IMR-90 (cell line): ENCODE measurements around the gene DIAPH1. TPM values are rescaled to one million over a fixed set of nuclear protein-coding genes. Genes with fewer than 3 reads are reported as not detected.
A peak's percentile ranks its signal among the peaks of the same experiment; 100 is the strongest.

ENCODE experiments used
- ATAC-seq: fragments of 200-7000 bp; cut with Tn5 transposase; 2 replicates; pipeline ENCODE4 v1.9.1; 2020; ENCODE audit warnings: low read depth, mild to moderate bottlenecking, moderate library complexity
- BruUV-seq: library from RNA; stranded (reverse); fragments of 400-500 nt; replicated peaks from 2 replicates; lab custom pipeline; 2021; lab: Mats Ljungman, UMichigan
- CTCF ChIA-PET: fragments of 300-600 bp; formaldehyde crosslinking; extraction: SDS; loops from one replicate; lab custom pipeline; 2021; ENCODE audit warnings: antibody characterized with exemption; lab: Yijun Ruan, JAX
- POLR2A ChIA-PET: fragments of 300-600 bp; sonication (Branson Sonifier 250); formaldehyde crosslinking; loops from one replicate; lab custom pipeline; 2022; ENCODE audit warnings: antibody characterized with exemption; ENCODE audit not compliant: unreplicated experiment; lab: Charles Lee
- DNase-seq: peaks from one replicate; pipeline ENCODE4 v3.0.0; 2013
- H2AFZ ChIP-seq: replicated peaks from 2 replicates; pipeline ENCODE3; 2013; ENCODE audit warnings: low read length, mild to moderate bottlenecking; ENCODE audit not compliant: poor library complexity
- H2AK5ac ChIP-seq: 2 replicates; pipeline ENCODE4 v1.6.1; 2013; ENCODE audit warnings: low read depth, low read length, inconsistent platforms
- H2AK9ac ChIP-seq: replicated peaks from 2 replicates; pipeline ENCODE3; 2013; ENCODE audit warnings: mild to moderate bottlenecking, low read depth, low read length, moderate library complexity; ENCODE audit not compliant: poor library complexity
- H2BK120ac ChIP-seq: 2 replicates; pipeline ENCODE4 v1.6.1; 2013; ENCODE audit warnings: low read depth, low read length, inconsistent platforms
- H2BK15ac ChIP-seq: 3 replicates; pipeline ENCODE4 v1.6.1; 2013; ENCODE audit warnings: low read depth, low read length, inconsistent platforms
- H2BK20ac ChIP-seq: 2 replicates; pipeline ENCODE4 v1.6.1; 2013; ENCODE audit warnings: low read depth, mild to moderate bottlenecking, inconsistent platforms, low read length, moderate library complexity
- H2BK5ac ChIP-seq: 2 replicates; pipeline ENCODE4 v1.6.1; 2013; ENCODE audit warnings: mild to moderate bottlenecking, low read depth, low read length, inconsistent platforms; ENCODE audit not compliant: poor library complexity, severe bottlenecking
- H3K14ac ChIP-seq: replicated peaks from 2 replicates; pipeline ENCODE4 v1.6.1; 2013; ENCODE audit warnings: low read depth, low read length, inconsistent platforms
- H3K18ac ChIP-seq: 2 replicates; pipeline ENCODE4 v1.6.1; 2013; ENCODE audit warnings: low read depth, low read length, control low read depth
- H3K23ac ChIP-seq: 2 replicates; pipeline ENCODE4 v1.6.1; 2013; ENCODE audit warnings: low read depth, low read length, inconsistent platforms
- H3K27ac ChIP-seq: 2 replicates; pipeline ENCODE4 v1.5.1; 2013; ENCODE audit warnings: mild to moderate bottlenecking, control low read depth, low read length; ENCODE audit not compliant: insufficient read depth
- H3K27me3 ChIP-seq: 2 replicates; pipeline ENCODE4 v1.6.1; 2013; ENCODE audit warnings: low read length; ENCODE audit not compliant: control insufficient read depth, insufficient read depth
- H3K36me3 ChIP-seq: 2 replicates; pipeline ENCODE4 v1.6.1; 2013; ENCODE audit warnings: low read length, mixed read lengths; ENCODE audit not compliant: control insufficient read depth, insufficient read depth
- H3K4ac ChIP-seq: 2 replicates; pipeline ENCODE4 v1.6.1; 2013; ENCODE audit warnings: low read depth, low read length, inconsistent platforms
- H3K4me1 ChIP-seq: 2 replicates; pipeline ENCODE4 v1.6.1; 2013; ENCODE audit warnings: low read length, mixed read lengths; ENCODE audit not compliant: control insufficient read depth, insufficient read depth
- H3K4me2 ChIP-seq: 2 replicates; pipeline ENCODE4 v1.6.1; 2013; ENCODE audit warnings: low read depth, mild to moderate bottlenecking, control low read depth, low read length, moderate library complexity
- H3K4me3 ChIP-seq: 2 replicates; pipeline ENCODE4 v1.5.1; 2013; ENCODE audit warnings: low read depth, mild to moderate bottlenecking, control low read depth, low read length, moderate library complexity; ENCODE audit not compliant: insufficient read depth
- H3K56ac ChIP-seq: 2 replicates; pipeline ENCODE4 v1.6.1; 2013; ENCODE audit warnings: low read length, inconsistent platforms; ENCODE audit not compliant: insufficient read depth; ENCODE audit errors: extremely low read depth
- H3K79me1 ChIP-seq, 2 experiments: 2 replicates each; pipeline ENCODE4 v1.6.1; 2013; ENCODE audit warnings: low read length in 2 of 2, inconsistent platforms in 1 of 2, low read depth in 1 of 2
- H3K9ac ChIP-seq: 2 replicates; pipeline ENCODE4 v1.6.1; 2013; ENCODE audit warnings: low read depth, low read length, control low read depth
- H3K9me1 ChIP-seq: 2 replicates; pipeline ENCODE4 v1.6.1; 2013; ENCODE audit warnings: low read length, inconsistent platforms; ENCODE audit not compliant: insufficient read depth
- H3K9me3 ChIP-seq: 2 replicates; pipeline ENCODE4 v1.6.1; 2013; ENCODE audit warnings: low read length; ENCODE audit not compliant: control insufficient read depth, insufficient read depth
- H4K20me1 ChIP-seq: 2 replicates; pipeline ENCODE4 v1.6.1; 2013; ENCODE audit warnings: low read length, inconsistent platforms; ENCODE audit not compliant: insufficient read depth
- H4K5ac ChIP-seq: 2 replicates; pipeline ENCODE4 v1.6.1; 2013; ENCODE audit warnings: mild to moderate bottlenecking, low read depth, low read length, control low read depth
- H4K8ac ChIP-seq, 2 experiments: 2 replicates each; pipeline ENCODE4 v1.6.1; 2013; ENCODE audit warnings: low read depth in 2 of 2, low read length in 2 of 2, control low read depth in 1 of 2, inconsistent platforms in 1 of 2
- H4K91ac ChIP-seq: 2 replicates; pipeline ENCODE4 v1.6.1; 2013; ENCODE audit warnings: low read depth, low read length, inconsistent platforms; ENCODE audit not compliant: insufficient read depth
- BHLHE40 ChIP-seq: fragments of 150-350 bp; IDR thresholded peaks from 2 replicates; pipeline ENCODE4 v1.6.1; 2016; ENCODE audit warnings: mild to moderate bottlenecking, low read depth, low read length
- CEBPB ChIP-seq: IDR thresholded peaks from 2 replicates; pipeline ENCODE4 v1.6.1; 2012; ENCODE audit warnings: low read depth, low read length, improper control_type of control experiment
- CHD1 ChIP-seq: IDR thresholded peaks from 2 replicates; pipeline ENCODE4 v1.6.1; 2012; ENCODE audit warnings: low read depth, low read length, improper control_type of control experiment
- CTCF ChIP-seq: conservative IDR thresholded peaks from 2 replicates; pipeline ENCODE4 v1.5.1; 2012; ENCODE audit warnings: mild to moderate bottlenecking, low read depth, low read length, improper control_type of control experiment
- ELK1 ChIP-seq: fragments of 150-350 bp; IDR thresholded peaks from 2 replicates; pipeline ENCODE4 v1.6.1; 2016; ENCODE audit warnings: low read depth, mild to moderate bottlenecking, low read length, moderate library complexity, borderline replicate concordance
- FOS ChIP-seq: fragments of 150-350 bp; IDR thresholded peaks from 2 replicates; pipeline ENCODE4 v1.6.1; 2016; ENCODE audit warnings: low read depth, low read length
- MAFK ChIP-seq: IDR thresholded peaks from 2 replicates; pipeline ENCODE4 v1.6.1; 2012; ENCODE audit warnings: low read depth, low read length, improper control_type of control experiment
- MAZ ChIP-seq: IDR thresholded peaks from 2 replicates; pipeline ENCODE4 v1.6.1; 2012; ENCODE audit warnings: low read depth, mild to moderate bottlenecking, low read length, improper control_type of control experiment, moderate library complexity, borderline replicate concordance
- MXI1 ChIP-seq: IDR thresholded peaks from 2 replicates; pipeline ENCODE4 v1.6.1; 2012; ENCODE audit warnings: low read depth, mild to moderate bottlenecking, low read length, moderate library complexity, borderline replicate concordance
- NFE2L2 ChIP-seq: fragments of 150-350 bp; IDR thresholded peaks from 2 replicates; pipeline ENCODE4 v1.6.1; 2016; ENCODE audit warnings: low read depth, mild to moderate bottlenecking, low read length
- POLR2A ChIP-seq: IDR thresholded peaks from 2 replicates; pipeline ENCODE4 v1.6.1; 2012; ENCODE audit warnings: mild to moderate bottlenecking, low read depth, low read length
- RAD21 ChIP-seq: IDR thresholded peaks from 2 replicates; pipeline ENCODE4 v1.6.1; 2012; ENCODE audit warnings: low read length, improper control_type of control experiment
- RCOR1 ChIP-seq: IDR thresholded peaks from 2 replicates; pipeline ENCODE4 v1.6.1; 2012; ENCODE audit warnings: mild to moderate bottlenecking, low read length, improper control_type of control experiment; ENCODE audit not compliant: insufficient replicate concordance
- RFX5 ChIP-seq: IDR thresholded peaks from 2 replicates; pipeline ENCODE4 v1.8.0; 2012; ENCODE audit warnings: low read depth, mild to moderate bottlenecking, low read length, moderate library complexity
- SMC3 ChIP-seq: fragments of 150-350 bp; IDR thresholded peaks from 2 replicates; pipeline ENCODE4 v1.6.1; 2016; ENCODE audit warnings: low read depth, mild to moderate bottlenecking, antibody characterized with exemption, low read length, moderate library complexity
- WGBS, 2 experiments: methylation state at CpG; one replicate each; pipeline versions ENCODE4 v1.1.5 to v1.1.7; 2013; ENCODE audit warnings: missing lambda C conversion rate in 2 of 2; ENCODE audit not compliant: insufficient read length in 1 of 2; ENCODE audit errors: extremely low coverage in 2 of 2; 5-methylcytosine and 5-hydroxymethylcytosine counted together
- dilution Hi-C: fragments of 300-500 bp; cut with HindIII; formaldehyde crosslinking; loops from one replicate; pipeline ENCODE4 v1.14.3; 2018; ENCODE audit warnings: low sequenced_read_pairs; ENCODE audit not compliant: unreplicated experiment
- in situ Hi-C: fragments of 300-500 bp; cut with MboI; formaldehyde crosslinking; loops from 3 replicates; pipeline ENCODE4 v1.14.3; 2019; ENCODE audit warnings: low sequenced_read_pairs, inconsistent platforms, mixed read lengths
- intact Hi-C: fragments of 100-400 bp; cut with micrococcal nuclease; formaldehyde crosslinking; loops from 2 replicates; pipeline ENCODE4 v1.10.0; 2022
- polyA plus RNA-seq, 3 experiments: library from polyadenylated mRNA; depleted of rRNA; stranded (reverse); fragments of >200 nt; gene quantifications; 2 replicates each; pipeline ENCODE4 v1.2.3, GENCODE V29; 2012; ENCODE audit warnings: low replicate concordance in 1 of 3
- total RNA-seq: library from RNA; depleted of rRNA; stranded (reverse); fragments of >200 nt; gene quantifications from 2 replicates; pipeline ENCODE4 v1.2.3, GENCODE V29; 2012

Gene DIAPH1
- total and polyA plus RNA-seq, 2 of the 4 experiments (the other 2 are of a cell fraction), result 12.0 to 37.4 TPM

- no peaks in the 10 kb centered on the region; the same call in 1 of the 2 replicates for H3K36me3 ChIP-seq
- ChIA-PET POLR2A (interaction anchor here (0.6 to 1.0 kb wide), 2 partner anchors 55 to 244 kb away, joined by 3 read pairs; no protein-coding TSS in a partner anchor), CTCF (interaction anchor here (0.5 to 2.2 kb wide), 35 partner anchors 12 to 1218 kb away, joined by 3 to 19 read pairs (median 4); partner anchors contain the start of genes PCDHB14, PCDHB16, PCDHB9 and PCDHGA1)
- BruUV-seq, result no TSS peak
- peak overlapping the region; percentile 53 for H2BK5ac ChIP-seq
- DNase-seq (peak; percentile 97), ATAC-seq (peak; percentile 71)
- H3K27me3 ChIP-seq, result no peaks in the 10 kb centered on the region
- no peak overlapping the region for H3K18ac ChIP-seq
- no peak overlapping the region; the same call in 1 of the 2 replicates for H4K91ac ChIP-seq
- dilution Hi-C loops, result no loop called here
- H3K79me1 ChIP-seq, result peaks cover 0 to 7% of the 10 kb centered on the region in 2 experiments
- no peak overlapping the region for H3K14ac ChIP-seq
- no peaks in the 10 kb centered on the region for H4K20me1 ChIP-seq
- H2AK9ac ChIP-seq, result no peak overlapping the region
- in situ Hi-C loops, result loop anchor here (5.0 to 10.0 kb wide), 3 partner anchors 147 to 329 kb away; partner anchors contain the start of gene PCDHGB7
- no peak overlapping the region for H3K27ac ChIP-seq
- H2BK120ac ChIP-seq, result no peak overlapping the region
- H2AFZ ChIP-seq, result no peak overlapping the region
- H3K4me1 ChIP-seq, result peaks cover 4% of the 10 kb centered on the region; the same call in 1 of the 2 replicates
- H3K4me3 ChIP-seq, result no peak overlapping the region
- H2BK15ac ChIP-seq, result no peak overlapping the region
- no peaks in the 10 kb centered on the region for H3K9me3 ChIP-seq
- H3K9ac ChIP-seq, result no peak overlapping the region; the same call in 1 of the 2 replicates
- intact Hi-C loops, result loop anchor here (1.0 to 5.0 kb wide), 4 partner anchors 238 to 472 kb away; partner anchors contain the start of genes PCDHB14, PCDHB2 and PCDHB7
- no peak overlapping the region for H2AK5ac ChIP-seq
- H4K8ac ChIP-seq, result peak overlapping the region in 1 of 2 experiments; percentile 91; a peak in 2 of 4 replicates
- no CpG with 5 or more reads among the region's 5 CpGs for WGBS, 2 experiments
- H3K9me1 ChIP-seq, result no peaks in the 10 kb centered on the region
- H3K56ac ChIP-seq, result no peak overlapping the region
- H3K4me2 ChIP-seq, result no peak overlapping the region
- no peak overlapping the region for H4K5ac ChIP-seq
- no peak overlapping the region for H2BK20ac ChIP-seq
- peak overlapping the region; percentile 48; the same call in 1 of the 2 replicates for H3K4ac ChIP-seq
- no peak overlapping the region for H3K23ac ChIP-seq
- TF ChIP-seq CEBPB (peak; percentile 76), POLR2A (no peak), BHLHE40 (no peak), MAFK (peak; percentile 80), ELK1 (no peak), MXI1 (no peak), RAD21 (peak; percentile 75), MAZ (no peak), FOS (peak; percentile 72), RCOR1 (no peak), CHD1 (no peak), SMC3 (peak; percentile 97), NFE2L2 (peak; percentile 92), RFX5 (no peak), CTCF (peak; percentile 99)
Measured at GRCh38 chr5:141564216-141564692, 54.5 kb downstream of the DIAPH1 start.
